GM12872 (cell line): ENCODE measurements around the gene SORCS2.

Source experiments
- CTCF ChIP-seq: IDR thresholded peaks from 3 replicates; pipeline ENCODE4 v1.5.1; 2011; ENCODE audit warnings: low read depth, mild to moderate bottlenecking, low read length, moderate library complexity; ENCODE audit not compliant: insufficient read depth

The SORCS2 gene

GRCh38 chr4:7546809-7547367 lies 354.6 kb downstream of the SORCS2 start:
- no peak for TF ChIP-seq CTCF

GRCh38 chr4:7547368-7548040 lies 355.2 kb downstream of the SORCS2 start:
- TF ChIP-seq CTCF = no peak

GRCh38 chr4:7549866-7550265 lies 357.5 kb downstream of the SORCS2 start:
- no peak for TF ChIP-seq CTCF

- TF ChIP-seq CTCF = no peak
Measured at GRCh38 chr4:7552466-7552865, 360.1 kb downstream of the SORCS2 start.

GRCh38 chr4:7553280-7553679 lies 360.9 kb downstream of the SORCS2 start:
- no peak for TF ChIP-seq CTCF

- no peak for TF ChIP-seq CTCF
Measured at GRCh38 chr4:7554905-7555304, 362.6 kb downstream of the SORCS2 start.

- no peak for TF ChIP-seq CTCF
Measured at GRCh38 chr4:7556558-7556957, 364.2 kb downstream of the SORCS2 start.
